DND-41 (cell line): ENCODE data around the gene CYB561.

Experiments
- EZH2 ChIP-seq: IDR thresholded peaks from 3 replicates; pipeline ENCODE4 v1.6.1; 2012; ENCODE audit warnings: borderline replicate concordance, low read depth, mild to moderate bottlenecking, moderate library complexity, low read length, inconsistent platforms; ENCODE audit not compliant: severe bottlenecking
- TF ChIP-seq, protein P1 (sequence below): IDR thresholded peaks from 2 replicates; pipeline ENCODE4 v1.5.1; 2012; ENCODE audit warnings: borderline replicate concordance, low read length, moderate library complexity, mild to moderate bottlenecking; ENCODE audit not compliant: poor library complexity, severe bottlenecking; ENCODE audit errors: extremely low read depth

DNA sequence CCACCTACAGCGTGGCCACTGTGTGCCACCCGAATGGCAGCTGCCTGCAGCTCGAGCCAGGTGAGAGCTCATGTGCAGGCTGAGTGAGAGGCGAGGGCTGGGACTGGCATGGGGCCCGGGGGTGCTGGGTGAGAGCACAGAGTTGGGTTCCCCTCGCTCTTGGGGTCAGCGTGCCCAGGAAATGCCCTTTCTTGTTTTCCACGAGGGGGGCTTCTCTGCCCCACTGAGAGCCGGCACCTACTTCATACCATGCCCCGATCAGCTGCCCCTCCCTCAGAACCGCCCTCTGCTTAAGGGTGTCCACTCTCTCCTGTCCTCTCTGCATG, 40.9 kb upstream of the CYB561 start:
- TF ChIP-seq, protein P1, sequence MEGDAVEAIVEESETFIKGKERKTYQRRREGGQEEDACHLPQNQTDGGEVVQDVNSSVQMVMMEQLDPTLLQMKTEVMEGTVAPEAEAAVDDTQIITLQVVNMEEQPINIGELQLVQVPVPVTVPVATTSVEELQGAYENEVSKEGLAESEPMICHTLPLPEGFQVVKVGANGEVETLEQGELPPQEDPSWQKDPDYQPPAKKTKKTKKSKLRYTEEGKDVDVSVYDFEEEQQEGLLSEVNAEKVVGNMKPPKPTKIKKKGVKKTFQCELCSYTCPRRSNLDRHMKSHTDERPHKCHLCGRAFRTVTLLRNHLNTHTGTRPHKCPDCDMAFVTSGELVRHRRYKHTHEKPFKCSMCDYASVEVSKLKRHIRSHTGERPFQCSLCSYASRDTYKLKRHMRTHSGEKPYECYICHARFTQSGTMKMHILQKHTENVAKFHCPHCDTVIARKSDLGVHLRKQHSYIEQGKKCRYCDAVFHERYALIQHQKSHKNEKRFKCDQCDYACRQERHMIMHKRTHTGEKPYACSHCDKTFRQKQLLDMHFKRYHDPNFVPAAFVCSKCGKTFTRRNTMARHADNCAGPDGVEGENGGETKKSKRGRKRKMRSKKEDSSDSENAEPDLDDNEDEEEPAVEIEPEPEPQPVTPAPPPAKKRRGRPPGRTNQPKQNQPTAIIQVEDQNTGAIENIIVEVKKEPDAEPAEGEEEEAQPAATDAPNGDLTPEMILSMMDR, result no peak
- TF ChIP-seq EZH2, result no peak
